Activated naive CD8-positive, alpha-beta T cell treated with anti-CD3 and anti-CD28 coated beads, Interleukin-2, amount 10 ng/mL, durations not matched to agents 7 days and 5 days (primary cell): ENCODE measurements around the gene OTOP3. TPM values are rescaled to one million over a fixed set of nuclear protein-coding genes. Genes with fewer than 3 reads are reported as not detected.

ENCODE experiments used
- ATAC-seq: fragments of 150-1000 bp; cut with Tn5 transposase; one replicate; pipeline ENCODE4 v1.10.0; 2021; ENCODE audit warnings: low read depth, moderate library complexity
- POLR2A ChIA-PET: fragments of 350-600 bp; sonication (Branson Sonifier 250); formaldehyde crosslinking; loops from one replicate; lab custom pipeline; 2021; ENCODE audit warnings: antibody characterized with exemption; lab: Charles Lee
- DNase-seq: peaks from one replicate; pipeline ENCODE4 v3.0.0; 2021
- H3K27ac Mint-ChIP-seq: one replicate; pipeline ENCODE4 v1.8.0; 2022; ENCODE audit warnings: mild to moderate bottlenecking, mixed read lengths
- H3K27me3 Mint-ChIP-seq: one replicate; pipeline ENCODE4 v1.8.0; 2022; ENCODE audit warnings: mild to moderate bottlenecking, moderate library complexity, mixed read lengths
- H3K36me3 Mint-ChIP-seq: one replicate; pipeline ENCODE4 v1.8.0; 2021; ENCODE audit warnings: mild to moderate bottlenecking, mixed read lengths
- H3K4me1 Mint-ChIP-seq: one replicate; pipeline ENCODE4 v1.8.0; 2021; ENCODE audit warnings: mixed read lengths
- H3K4me3 Mint-ChIP-seq: one replicate; pipeline ENCODE4 v1.8.0; 2022; ENCODE audit warnings: mild to moderate bottlenecking, moderate library complexity, mixed read lengths
- H3K9me3 Mint-ChIP-seq: one replicate; pipeline ENCODE4 v1.8.0; 2021; ENCODE audit warnings: mixed read lengths
- total RNA-seq, 2 experiments: library from RNA; stranded (reverse); gene quantifications; one replicate each; pipeline ENCODE4 v1.2.3, GENCODE V29; 2021

The OTOP3 gene
- total RNA-seq, 2 experiments from 2014 or later = not detected

DNA sequence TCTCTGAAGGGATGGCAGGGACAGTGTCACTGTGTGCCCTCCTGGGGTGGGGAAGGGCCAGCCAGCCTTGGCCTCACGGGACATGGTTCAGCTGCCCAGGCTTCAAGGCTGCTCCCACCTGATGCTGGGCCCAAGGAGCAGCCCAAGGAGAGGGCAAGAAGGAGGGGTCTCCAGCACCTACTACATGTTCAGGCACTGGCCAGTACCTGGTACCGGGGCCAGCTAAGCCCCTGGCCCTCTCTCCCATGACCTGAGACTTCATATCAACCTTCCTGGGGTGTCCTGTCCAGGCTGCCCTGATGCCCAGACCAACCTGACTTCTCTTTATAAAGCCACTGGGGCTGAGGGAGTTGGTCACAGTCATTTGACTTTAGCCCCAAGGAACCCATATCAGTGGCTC lies 13.9 kb upstream of the OTOP3 start:
- H3K4me1 Mint-ChIP-seq = peaks cover 4% of the 10 kb centered on the region
- DNase-seq (no peak), ATAC-seq (no peak)
- no peaks in the 10 kb centered on the region for H3K9me3 Mint-ChIP-seq
- POLR2A ChIA-PET = no interaction called here
- no peak overlapping the region for H3K27ac Mint-ChIP-seq
- no peaks in the 10 kb centered on the region for H3K36me3 Mint-ChIP-seq
- H3K27me3 Mint-ChIP-seq = peaks cover 58% of the 10 kb centered on the region
- H3K4me3 Mint-ChIP-seq = no peak overlapping the region

DNA sequence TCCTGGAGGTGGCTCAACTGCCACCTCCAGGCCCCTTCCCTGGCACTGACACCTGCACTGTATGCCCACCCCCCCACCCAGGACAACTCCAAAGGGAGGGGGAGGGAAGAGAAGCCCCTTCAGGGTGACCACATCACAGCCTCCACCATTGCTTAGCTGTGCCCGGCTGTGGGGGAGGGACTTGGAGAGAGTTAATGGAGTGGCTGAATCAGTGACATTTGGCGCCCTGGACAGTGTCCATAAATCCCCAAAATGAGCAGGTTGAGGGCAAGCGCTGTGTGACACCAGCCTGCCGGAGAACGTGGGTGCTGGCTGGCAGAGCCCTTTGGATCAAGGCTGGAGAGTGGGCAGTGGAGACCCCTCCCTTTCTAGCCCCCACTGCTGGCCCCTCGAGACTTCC lies 13.5 kb upstream of the OTOP3 start:
- no peak overlapping the region for H3K4me3 Mint-ChIP-seq
- POLR2A ChIA-PET = no interaction called here
- H3K9me3 Mint-ChIP-seq = no peaks in the 10 kb centered on the region
- no peak for ATAC-seq
- no peak overlapping the region for H3K27ac Mint-ChIP-seq
- peaks cover 60% of the 10 kb centered on the region for H3K27me3 Mint-ChIP-seq
- DNase-seq = no peak
- no peaks in the 10 kb centered on the region for H3K36me3 Mint-ChIP-seq
- peaks cover 4% of the 10 kb centered on the region for H3K4me1 Mint-ChIP-seq

DNA sequence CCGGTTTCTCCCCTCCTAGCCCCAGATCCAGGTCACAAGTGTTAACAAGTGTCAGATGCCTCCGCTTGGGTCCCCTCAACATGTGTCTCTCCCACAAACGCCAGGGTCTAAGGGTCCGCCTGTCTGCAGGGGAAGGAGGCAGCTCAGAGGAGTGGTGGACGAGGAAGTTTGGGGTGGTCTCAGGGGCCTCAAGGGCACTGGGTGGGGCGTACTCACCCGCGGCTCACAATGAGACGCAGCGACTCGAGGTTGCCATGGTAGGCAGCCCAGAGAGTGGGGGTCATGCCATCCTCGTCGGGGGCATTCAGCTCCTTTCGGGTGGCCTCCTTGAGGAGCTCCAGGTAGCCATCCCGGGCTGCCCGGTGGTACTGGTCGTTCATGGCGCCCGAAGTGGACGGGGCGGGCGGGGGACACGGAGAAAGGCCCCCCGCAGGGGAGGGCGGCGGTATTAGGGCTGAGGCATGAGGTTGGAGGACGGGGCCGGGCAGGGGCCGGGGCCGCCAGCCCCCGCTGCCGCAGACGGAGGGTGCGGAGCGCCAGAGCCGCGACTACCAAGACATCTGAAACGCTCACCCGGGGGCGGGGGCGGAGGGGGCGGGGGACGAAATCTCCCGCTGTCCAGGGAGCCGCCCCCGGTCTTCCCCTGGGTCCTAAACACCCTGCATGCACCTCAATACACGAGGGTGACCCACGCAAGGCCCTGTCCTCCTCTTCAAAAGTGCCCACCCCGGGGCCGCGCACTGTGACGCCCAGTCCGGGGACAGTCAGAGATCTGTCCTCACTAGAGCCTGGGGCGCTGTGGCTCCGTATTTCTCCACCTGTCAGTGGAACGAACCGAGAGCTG lies 12.8 kb upstream of the OTOP3 start, which contains the start of gene USH1G:
Gene USH1G, minus strand, starts transcription at position 562 of the 844 bp plus-strand sequence. Its CDS starts 182 bp downstream, at position 380.
- no peak within 1 kb of the TSS for H3K27ac Mint-ChIP-seq
- POLR2A ChIA-PET = no interaction called here
- peaks cover 60% of the 10 kb centered on the region for H3K27me3 Mint-ChIP-seq
- peaks cover 4% of the 10 kb centered on the region for H3K4me1 Mint-ChIP-seq
- H3K4me3 Mint-ChIP-seq = no peak within 1 kb of the TSS
- peak; percentile 31 for ATAC-seq
- H3K36me3 Mint-ChIP-seq = no peaks in the 10 kb centered on the region
- no peaks in the 10 kb centered on the region for H3K9me3 Mint-ChIP-seq
- no peak for DNase-seq

DNA sequence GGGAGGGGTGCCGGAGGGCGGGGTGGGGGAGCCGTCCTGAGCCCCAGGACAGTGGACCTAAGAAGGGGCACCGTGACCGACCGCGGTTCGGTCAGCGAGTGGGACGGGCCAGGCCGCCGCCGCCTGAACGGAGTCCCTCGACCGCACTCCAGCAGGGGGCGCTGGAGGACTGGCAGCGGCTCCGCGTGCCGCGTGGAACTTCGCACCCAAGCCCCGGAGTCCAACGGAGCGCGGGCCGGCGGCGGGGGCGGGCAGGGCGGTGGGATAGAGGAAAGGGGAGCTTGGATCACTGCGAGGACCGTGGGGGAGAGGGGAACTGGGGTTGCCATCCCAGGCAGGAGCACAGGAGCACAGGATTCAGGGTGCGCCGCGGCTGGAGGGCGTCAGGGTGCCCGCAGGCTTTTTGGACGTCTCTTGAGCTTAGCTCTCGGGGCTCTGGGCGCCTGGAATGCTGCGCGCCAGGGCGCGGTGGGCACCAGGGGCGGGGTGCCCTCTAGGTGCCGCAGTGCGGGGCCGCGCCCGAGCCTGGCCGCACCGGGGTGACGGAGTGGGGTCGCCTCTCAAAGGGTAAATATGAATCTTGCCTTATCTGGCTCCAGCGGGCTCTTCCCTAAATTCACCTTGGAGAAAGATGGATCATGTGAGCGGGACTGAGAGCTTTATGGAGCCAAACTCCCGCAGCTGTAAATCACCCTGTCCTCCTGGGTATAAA lies 12.0 kb upstream of the OTOP3 start:
- Mint-ChIP-seq H3K9me3 (no peaks in the 10 kb centered on the region), H3K4me3 (no peak overlapping the region), H3K27ac (no peak overlapping the region), H3K4me1 (peaks cover 4% of the 10 kb centered on the region), H3K36me3 (no peaks in the 10 kb centered on the region), H3K27me3 (peaks cover 61% of the 10 kb centered on the region)
- POLR2A ChIA-PET = interaction anchor here (0.6 kb wide), 1 partner anchor 118 kb away, joined by 3 read pairs; no protein-coding TSS in a partner anchor
- peak; percentile 57 for ATAC-seq
- DNase-seq = peak; percentile 87

GRCh38 chr17:74924250-74924948 lies 11.3 kb upstream of the OTOP3 start, which contains the start of gene OTOP2:
OTOP2 (plus strand) TSS chr17:74924273; CDS start chr17:74924633, 360 bp downstream.
- H3K36me3 Mint-ChIP-seq = no peaks in the 10 kb centered on the region

DNA sequence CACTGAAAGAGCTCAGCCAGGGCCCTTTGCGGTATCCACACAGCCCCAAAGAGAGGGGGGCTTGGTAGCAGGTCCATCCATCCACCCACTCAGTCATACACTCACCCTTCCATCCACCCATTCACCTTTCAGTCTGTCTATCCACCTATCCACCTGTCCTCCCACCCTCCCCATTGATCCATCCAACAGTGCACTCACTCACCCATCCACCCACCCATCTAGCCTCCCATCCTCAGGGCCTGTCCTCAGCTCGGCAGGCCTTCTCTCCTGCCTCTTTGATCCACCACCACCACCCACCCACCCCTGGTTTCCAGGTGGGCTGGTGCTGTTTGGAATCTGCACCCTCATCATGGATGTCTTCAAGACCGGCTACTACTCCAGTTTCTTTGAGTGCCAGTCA lies 10.5 kb upstream of the OTOP3 start:
- DNase-seq (no peak), ATAC-seq (no peak)
- H3K4me3 Mint-ChIP-seq = no peak overlapping the region
- no peaks in the 10 kb centered on the region for H3K36me3 Mint-ChIP-seq
- H3K4me1 Mint-ChIP-seq = peaks cover 4% of the 10 kb centered on the region
- H3K9me3 Mint-ChIP-seq = no peaks in the 10 kb centered on the region
- no peak overlapping the region for H3K27ac Mint-ChIP-seq
- peaks cover 56% of the 10 kb centered on the region for H3K27me3 Mint-ChIP-seq
- POLR2A ChIA-PET = interaction anchor here (1.2 kb wide), 1 partner anchor 47 kb away, joined by 3 read pairs; the partner anchor contains the start of gene HID1

More at GRCh38 chr17:74924250-74924948, 11.3 kb upstream of the OTOP3 start, which contains the start of gene OTOP2:
- ATAC-seq (no peak), DNase-seq (peak; percentile 43)
- Mint-ChIP-seq H3K4me3 (no peak within 1 kb of the TSS), H3K9me3 (no peaks in the 10 kb centered on the region), H3K27ac (no peak within 1 kb of the TSS), H3K27me3 (peaks cover 56% of the 10 kb centered on the region), H3K4me1 (peaks cover 4% of the 10 kb centered on the region)
- POLR2A ChIA-PET = interaction anchor here (0.6 kb wide), 1 partner anchor 117 kb away, joined by 3 read pairs; no protein-coding TSS in a partner anchor

DNA sequence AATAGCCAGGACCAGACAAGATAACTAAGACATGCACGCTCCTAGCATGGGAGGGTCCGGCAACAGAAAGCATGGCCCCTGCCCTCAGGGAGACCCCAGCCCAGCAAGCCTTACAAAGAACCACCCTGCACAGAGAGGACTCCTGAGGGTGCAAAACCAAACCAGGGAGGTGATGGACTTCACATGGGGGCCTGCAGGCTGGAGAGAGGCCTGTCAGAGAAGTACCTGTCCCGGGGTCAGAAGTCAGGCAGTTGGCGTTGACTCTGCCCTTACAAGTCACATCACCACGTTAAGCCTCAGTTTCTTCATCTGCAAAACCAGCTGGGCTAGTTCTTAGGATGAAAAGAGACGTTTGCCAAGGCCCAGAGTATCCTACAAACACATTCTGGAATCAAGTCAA lies 6.9 kb upstream of the OTOP3 start:
- ATAC-seq = no peak
- POLR2A ChIA-PET = no interaction called here
- H3K9me3 Mint-ChIP-seq = no peaks in the 10 kb centered on the region
- no peak for DNase-seq
- no peak overlapping the region for H3K4me3 Mint-ChIP-seq
- H3K27ac Mint-ChIP-seq = no peak overlapping the region
- no peaks in the 10 kb centered on the region for H3K36me3 Mint-ChIP-seq
- H3K27me3 Mint-ChIP-seq = peaks cover 58% of the 10 kb centered on the region
- H3K4me1 Mint-ChIP-seq = peaks cover 3% of the 10 kb centered on the region

GRCh38 chr17:74930535-74931036 lies 5.1 kb upstream of the OTOP3 start:
- Mint-ChIP-seq H3K4me3 (no peak overlapping the region), H3K36me3 (no peaks in the 10 kb centered on the region), H3K27me3 (peaks cover 57% of the 10 kb centered on the region), H3K9me3 (no peaks in the 10 kb centered on the region), H3K4me1 (no peaks in the 10 kb centered on the region), H3K27ac (no peak overlapping the region)
- DNase-seq (no peak), ATAC-seq (no peak)
- POLR2A ChIA-PET = no interaction called here

- no peaks in the 10 kb centered on the region for H3K36me3 Mint-ChIP-seq
- no peak overlapping the region for H3K4me3 Mint-ChIP-seq
- no peak for ATAC-seq
These were observed 650 bp upstream of the OTOP3 start for GRCh38 chr17:74935048-74935447.

DNA sequence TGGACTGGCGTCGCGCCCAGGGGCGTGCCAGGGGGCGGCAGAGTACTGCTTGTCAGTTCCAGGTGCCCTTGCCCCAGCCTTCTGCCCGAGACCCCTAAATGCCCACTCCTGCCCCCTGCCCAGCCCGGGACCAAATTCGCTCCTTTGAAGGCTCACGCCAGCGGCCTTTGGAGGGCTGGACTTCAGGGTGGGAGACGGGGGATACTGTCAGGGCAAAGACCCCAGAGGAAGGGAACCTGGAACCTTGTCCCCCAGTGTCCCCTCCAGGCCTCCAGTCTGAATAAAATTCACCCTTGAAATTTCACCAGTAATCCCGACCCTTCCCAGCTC lies 737 bp downstream of the OTOP3 start:
- ATAC-seq = no peak
- POLR2A ChIA-PET = no interaction called here
- Mint-ChIP-seq H3K4me1 (peaks cover 2% of the 10 kb centered on the region), H3K4me3 (no peak overlapping the region), H3K9me3 (no peaks in the 10 kb centered on the region), H3K36me3 (no peaks in the 10 kb centered on the region), H3K27me3 (peaks cover 62% of the 10 kb centered on the region), H3K27ac (no peak overlapping the region)
- no peak for DNase-seq

More at GRCh38 chr17:74935048-74935447, 650 bp upstream of the OTOP3 start:
- Mint-ChIP-seq H3K4me1 (peaks cover 2% of the 10 kb centered on the region), H3K27ac (no peak overlapping the region), H3K27me3 (peaks cover 67% of the 10 kb centered on the region), H3K9me3 (no peaks in the 10 kb centered on the region)
- POLR2A ChIA-PET = no interaction called here
- DNase-seq = no peak

GRCh38 chr17:74937064-74938051 lies 1.7 kb downstream of the OTOP3 start:
- Mint-ChIP-seq H3K4me3 (no peak overlapping the region), H3K27ac (no peak overlapping the region), H3K9me3 (no peaks in the 10 kb centered on the region), H3K4me1 (peaks cover 2% of the 10 kb centered on the region), H3K36me3 (no peaks in the 10 kb centered on the region), H3K27me3 (peaks cover 53% of the 10 kb centered on the region)
- POLR2A ChIA-PET = no interaction called here
- ATAC-seq (no peak), DNase-seq (no peak)
